DOHH2 (cell line): ENCODE data around the gene TGFBRAP1.

Experiments used
- EZH2phosphoT487 ChIP-seq: fragments of 200-600 bp; sonication (generic); IDR thresholded peaks from 2 replicates; pipeline ENCODE4 v1.6.1; 2017; ENCODE audit warnings: borderline replicate concordance, mild to moderate bottlenecking, antibody characterized with exemption, low read length, moderate library complexity, mixed read lengths
- TF ChIP-seq, protein P1 (sequence below): fragments of 200-600 bp; sonication (generic); IDR thresholded peaks from one replicate; pipeline ENCODE4 v1.5.1; 2014; ENCODE audit warnings: antibody characterized with exemption, mild to moderate bottlenecking, low read depth, low read length; ENCODE audit not compliant: poor library complexity, severe bottlenecking

DNA sequence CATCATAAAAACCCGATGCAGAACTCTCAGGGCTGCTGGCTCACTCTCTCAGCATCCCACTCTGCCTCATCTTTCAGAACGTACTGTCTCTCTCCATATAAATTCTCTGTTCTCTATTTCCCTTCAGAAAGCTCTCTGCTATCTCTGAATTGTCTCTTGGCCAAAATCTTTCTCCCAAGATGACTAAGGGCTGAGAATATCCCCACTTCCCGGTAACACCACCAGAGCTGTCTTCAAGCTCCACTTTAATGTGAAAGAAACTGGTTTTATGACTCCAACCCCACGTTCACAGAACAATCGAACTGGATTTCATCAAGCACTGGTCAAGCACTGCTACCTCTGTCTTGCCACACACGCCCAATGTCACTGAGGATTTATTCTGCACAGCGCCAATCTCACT is 22.4 kb downstream of the TGFBRAP1 start:
- TF ChIP-seq, protein P1, sequence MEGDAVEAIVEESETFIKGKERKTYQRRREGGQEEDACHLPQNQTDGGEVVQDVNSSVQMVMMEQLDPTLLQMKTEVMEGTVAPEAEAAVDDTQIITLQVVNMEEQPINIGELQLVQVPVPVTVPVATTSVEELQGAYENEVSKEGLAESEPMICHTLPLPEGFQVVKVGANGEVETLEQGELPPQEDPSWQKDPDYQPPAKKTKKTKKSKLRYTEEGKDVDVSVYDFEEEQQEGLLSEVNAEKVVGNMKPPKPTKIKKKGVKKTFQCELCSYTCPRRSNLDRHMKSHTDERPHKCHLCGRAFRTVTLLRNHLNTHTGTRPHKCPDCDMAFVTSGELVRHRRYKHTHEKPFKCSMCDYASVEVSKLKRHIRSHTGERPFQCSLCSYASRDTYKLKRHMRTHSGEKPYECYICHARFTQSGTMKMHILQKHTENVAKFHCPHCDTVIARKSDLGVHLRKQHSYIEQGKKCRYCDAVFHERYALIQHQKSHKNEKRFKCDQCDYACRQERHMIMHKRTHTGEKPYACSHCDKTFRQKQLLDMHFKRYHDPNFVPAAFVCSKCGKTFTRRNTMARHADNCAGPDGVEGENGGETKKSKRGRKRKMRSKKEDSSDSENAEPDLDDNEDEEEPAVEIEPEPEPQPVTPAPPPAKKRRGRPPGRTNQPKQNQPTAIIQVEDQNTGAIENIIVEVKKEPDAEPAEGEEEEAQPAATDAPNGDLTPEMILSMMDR: no peak
- TF ChIP-seq EZH2phosphoT487: no peak
